Ureter (tissue), 1 donor: ENCODE data around the gene ADD1. TPM values are rescaled to one million over a fixed set of nuclear protein-coding genes. Genes with fewer than 3 reads are reported as not detected.

Experiments
- DNase-seq: peaks from one replicate; pipeline ENCODE4 v3.0.0-alpha.2; 2020; ENCODE audit warnings: low spot score
- total RNA-seq: library from RNA; stranded (reverse); gene quantifications from one replicate; pipeline ENCODE4 v1.2.4, GENCODE V29; 2023
- donor health status: DM: yes; HTN: yes; CAD: no.

The ADD1 gene
- total RNA-seq, 1 donor from 2014 or later = 416 TPM

GRCh38 chr4:2804973-2805501 lies 38.6 kb upstream of the ADD1 start:
- DNase-seq = no peak

GRCh38 chr4:2805712-2806389 lies 37.8 kb upstream of the ADD1 start:
- peak; percentile 88 for DNase-seq

GRCh38 chr4:2806390-2807355 lies 37.0 kb upstream of the ADD1 start:
- no peak for DNase-seq

- DNase-seq = no peak
Observed at GRCh38 chr4:2807571-2807970, 36.1 kb upstream of the ADD1 start.

GRCh38 chr4:2808001-2808400 lies 35.6 kb upstream of the ADD1 start:
- no peak for DNase-seq

- no peak for DNase-seq
Observed at GRCh38 chr4:2809610-2810180, 33.9 kb upstream of the ADD1 start.

- DNase-seq = no peak
Observed at GRCh38 chr4:2810388-2810787, 33.3 kb upstream of the ADD1 start.

- peak; percentile 81 for DNase-seq
Observed at GRCh38 chr4:2811830-2812611, 31.6 kb upstream of the ADD1 start.

GRCh38 chr4:2812612-2813354 lies 30.9 kb upstream of the ADD1 start:
- DNase-seq = no peak

- no peak for DNase-seq
Observed at GRCh38 chr4:2813446-2814405, 29.9 kb upstream of the ADD1 start.

GRCh38 chr4:2814627-2815270 lies 28.9 kb upstream of the ADD1 start:
- no peak for DNase-seq

- no peak for DNase-seq
Observed at GRCh38 chr4:2816401-2816954, 27.2 kb upstream of the ADD1 start.

GRCh38 chr4:2817137-2817536 lies 26.5 kb upstream of the ADD1 start:
- DNase-seq = no peak

- DNase-seq = no peak
Observed at GRCh38 chr4:2817701-2818350, 25.8 kb upstream of the ADD1 start.

GRCh38 chr4:2818351-2818939 lies 25.2 kb upstream of the ADD1 start:
- no peak for DNase-seq

GRCh38 chr4:2819244-2820215 lies 24.1 kb upstream of the ADD1 start:
- no peak for DNase-seq
